AG10803 (cell line): Measurements from ENCODE around the gene AMFR.

ENCODE experiments used
- DNase-seq: peaks from one replicate; pipeline ENCODE4 v3.0.0; 2010; ENCODE audit warnings: low read depth
- H3K4me3 ChIP-seq: 2 replicates; pipeline ENCODE4 v1.5.1; 2011; ENCODE audit warnings: mild to moderate bottlenecking, low read length, control low read depth
- TF ChIP-seq, protein P1 (sequence below): conservative IDR thresholded peaks from 2 replicates; pipeline ENCODE4 v1.5.1; 2011; ENCODE audit warnings: mild to moderate bottlenecking, low read length, control low read depth, inconsistent platforms

Gene AMFR

DNA sequence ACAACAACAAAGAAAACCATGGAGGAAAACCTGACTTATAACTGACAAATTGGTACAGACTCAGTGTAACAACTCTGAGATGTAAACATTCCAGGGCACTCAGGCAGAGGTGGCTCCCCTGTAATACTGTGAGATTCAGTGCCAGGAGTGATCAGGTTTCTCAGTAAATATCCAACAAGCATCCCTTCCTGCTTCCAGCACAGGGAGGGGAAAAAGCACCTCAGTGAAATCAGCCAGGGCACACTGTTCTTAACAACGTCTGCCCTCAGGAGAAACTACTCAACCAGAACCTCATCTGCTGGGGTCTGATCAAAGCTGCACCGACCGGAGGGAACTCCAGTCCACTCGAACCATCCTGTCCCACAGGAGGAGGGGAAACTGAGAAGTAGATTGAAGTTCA lies 52.3 kb downstream of the AMFR start:
- DNase-seq, result no peak
- TF ChIP-seq, protein P1, sequence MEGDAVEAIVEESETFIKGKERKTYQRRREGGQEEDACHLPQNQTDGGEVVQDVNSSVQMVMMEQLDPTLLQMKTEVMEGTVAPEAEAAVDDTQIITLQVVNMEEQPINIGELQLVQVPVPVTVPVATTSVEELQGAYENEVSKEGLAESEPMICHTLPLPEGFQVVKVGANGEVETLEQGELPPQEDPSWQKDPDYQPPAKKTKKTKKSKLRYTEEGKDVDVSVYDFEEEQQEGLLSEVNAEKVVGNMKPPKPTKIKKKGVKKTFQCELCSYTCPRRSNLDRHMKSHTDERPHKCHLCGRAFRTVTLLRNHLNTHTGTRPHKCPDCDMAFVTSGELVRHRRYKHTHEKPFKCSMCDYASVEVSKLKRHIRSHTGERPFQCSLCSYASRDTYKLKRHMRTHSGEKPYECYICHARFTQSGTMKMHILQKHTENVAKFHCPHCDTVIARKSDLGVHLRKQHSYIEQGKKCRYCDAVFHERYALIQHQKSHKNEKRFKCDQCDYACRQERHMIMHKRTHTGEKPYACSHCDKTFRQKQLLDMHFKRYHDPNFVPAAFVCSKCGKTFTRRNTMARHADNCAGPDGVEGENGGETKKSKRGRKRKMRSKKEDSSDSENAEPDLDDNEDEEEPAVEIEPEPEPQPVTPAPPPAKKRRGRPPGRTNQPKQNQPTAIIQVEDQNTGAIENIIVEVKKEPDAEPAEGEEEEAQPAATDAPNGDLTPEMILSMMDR, result no peak
- H3K4me3 ChIP-seq, result no peak overlapping the region

DNA sequence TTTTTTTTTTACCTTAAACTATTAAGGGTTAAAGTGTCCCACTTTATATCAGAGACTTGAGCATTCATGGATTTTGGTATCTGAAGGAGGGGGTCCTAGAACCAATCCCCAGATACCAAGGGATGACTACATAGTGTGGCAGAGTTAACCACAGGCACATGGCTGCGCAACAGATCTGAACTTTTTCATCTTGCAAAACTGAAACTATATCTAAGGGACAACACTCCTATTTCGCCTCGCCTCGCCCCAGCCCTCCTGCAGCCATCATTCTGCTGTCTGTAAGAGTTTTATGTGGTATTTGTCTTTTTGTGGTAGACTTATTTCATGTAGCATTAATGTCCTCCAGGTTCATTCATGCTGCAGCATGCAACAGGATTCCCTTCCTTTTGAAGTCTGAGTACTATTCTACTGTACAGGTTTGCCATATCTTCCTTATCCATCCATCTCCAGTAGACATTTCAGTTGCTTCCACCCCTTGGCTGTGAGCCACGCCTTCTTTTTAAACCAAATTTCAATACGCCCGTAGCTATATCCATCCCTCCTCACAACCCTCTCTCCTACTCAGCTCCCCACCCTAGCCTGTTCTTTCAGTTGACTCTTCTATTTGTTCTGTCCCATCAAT lies 53.2 kb downstream of the AMFR start:
- H3K4me3 ChIP-seq, result no peak overlapping the region
- DNase-seq, result no peak
- TF ChIP-seq, protein P1, result no peak

DNA sequence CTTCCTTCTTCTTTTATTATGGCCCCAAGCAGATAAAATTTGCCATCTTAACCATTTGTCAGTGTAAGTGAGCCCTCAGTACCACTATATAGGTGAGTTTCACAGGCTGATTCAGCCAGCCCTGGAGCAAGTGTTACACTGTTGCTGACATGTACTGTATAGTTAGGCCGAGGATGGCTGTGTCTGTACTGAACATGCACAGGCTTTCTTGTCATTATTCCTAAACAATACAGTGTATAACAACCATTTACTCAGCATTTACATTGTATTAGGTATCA lies 53.7 kb downstream of the AMFR start:
- DNase-seq, result no peak
- no peak overlapping the region for H3K4me3 ChIP-seq
- TF ChIP-seq, protein P1, result no peak

DNA sequence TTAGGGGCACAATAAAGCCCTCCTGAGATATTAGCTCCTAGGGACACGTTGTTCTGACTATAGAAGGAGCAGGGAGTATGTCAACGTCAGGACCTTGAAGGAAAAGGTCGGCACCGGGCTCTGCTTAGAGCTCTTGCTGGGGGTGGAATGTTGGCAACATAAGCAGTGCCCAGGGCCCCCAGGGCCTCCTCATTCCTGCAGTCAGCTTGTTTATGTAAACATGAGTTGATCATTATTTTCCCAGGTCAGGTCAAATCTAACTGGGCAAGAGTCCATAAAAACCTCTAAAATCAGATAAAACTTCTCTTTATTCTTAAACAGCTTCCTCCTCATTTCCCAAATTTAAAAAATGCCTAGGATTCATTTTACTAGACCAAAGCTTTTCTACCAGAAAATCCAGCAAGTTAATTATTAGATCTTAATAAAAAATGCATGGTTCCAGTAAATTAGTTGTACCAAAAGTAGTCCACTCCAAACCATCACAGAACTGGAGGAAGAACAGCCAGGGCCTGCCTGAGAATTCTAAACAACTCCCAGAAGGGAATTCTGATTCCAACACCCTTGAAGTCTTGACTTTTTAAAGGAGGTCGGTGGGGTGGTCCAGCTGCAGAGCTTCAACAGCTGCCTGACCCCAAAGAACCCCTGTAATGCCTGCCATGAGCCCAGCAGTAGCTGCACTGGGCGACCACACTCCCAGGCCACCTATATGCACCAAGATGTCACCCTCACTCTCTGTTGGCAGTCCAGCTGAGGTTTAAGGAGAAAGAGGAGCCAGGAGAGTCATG lies 54.3 kb downstream of the AMFR start:
- no peak overlapping the region for H3K4me3 ChIP-seq
- TF ChIP-seq, protein P1, result no peak
- peak; percentile 6 for DNase-seq

DNA sequence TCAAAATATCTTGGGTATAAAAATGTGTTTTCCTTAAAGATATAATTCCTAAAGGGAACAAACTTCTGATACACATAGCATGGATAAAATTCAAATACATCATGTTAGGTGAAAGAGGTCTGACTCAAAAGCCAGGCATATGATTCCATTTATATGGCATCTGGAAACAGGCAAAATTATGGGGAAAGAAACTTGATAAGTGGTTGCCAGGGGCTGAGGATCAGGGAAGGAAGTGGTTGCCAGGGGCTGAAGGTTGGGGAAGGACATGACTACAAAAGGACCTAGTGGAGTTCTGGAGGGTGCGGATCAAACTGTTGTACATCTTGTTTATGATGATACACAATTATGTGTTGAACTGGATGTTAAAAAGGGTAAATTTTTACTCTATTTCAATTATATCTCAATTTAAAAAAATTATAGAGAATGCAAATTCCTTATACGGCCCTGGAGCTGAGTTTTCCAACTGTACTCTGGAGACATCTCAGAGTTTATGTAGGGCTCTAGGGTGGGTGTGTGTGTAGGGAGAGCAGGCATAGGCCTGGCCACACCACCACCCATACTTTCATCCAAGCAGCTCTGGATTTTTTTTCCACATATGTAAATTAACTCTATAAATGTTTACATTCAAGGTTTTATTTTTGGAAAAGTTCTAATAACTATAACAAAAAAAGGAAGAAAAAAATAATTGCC lies 55.0 kb downstream of the AMFR start:
- H3K4me3 ChIP-seq, result no peak overlapping the region
- TF ChIP-seq, protein P1, result no peak
- peak; percentile 28 for DNase-seq

DNA sequence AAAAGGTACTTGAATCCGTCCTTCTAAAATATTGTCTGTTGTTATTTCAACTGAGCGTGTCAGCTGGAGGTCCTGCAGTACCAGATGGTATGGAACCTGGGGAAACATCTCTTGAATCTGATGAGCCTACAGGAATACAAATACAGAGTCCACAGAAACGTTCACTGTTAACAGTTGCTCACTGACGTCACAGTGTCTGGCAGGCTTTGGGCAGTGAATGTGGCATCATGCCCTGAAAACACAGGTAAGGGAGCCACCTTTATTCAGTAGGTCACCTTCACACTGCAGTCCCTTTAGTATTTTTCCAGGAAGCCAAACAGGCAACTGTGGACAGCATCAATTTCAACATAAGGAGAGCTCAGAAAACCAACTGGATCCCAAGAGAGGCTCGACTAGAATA lies 56.1 kb downstream of the AMFR start:
- TF ChIP-seq, protein P1, result no peak
- DNase-seq, result no peak
- no peak overlapping the region for H3K4me3 ChIP-seq

DNA sequence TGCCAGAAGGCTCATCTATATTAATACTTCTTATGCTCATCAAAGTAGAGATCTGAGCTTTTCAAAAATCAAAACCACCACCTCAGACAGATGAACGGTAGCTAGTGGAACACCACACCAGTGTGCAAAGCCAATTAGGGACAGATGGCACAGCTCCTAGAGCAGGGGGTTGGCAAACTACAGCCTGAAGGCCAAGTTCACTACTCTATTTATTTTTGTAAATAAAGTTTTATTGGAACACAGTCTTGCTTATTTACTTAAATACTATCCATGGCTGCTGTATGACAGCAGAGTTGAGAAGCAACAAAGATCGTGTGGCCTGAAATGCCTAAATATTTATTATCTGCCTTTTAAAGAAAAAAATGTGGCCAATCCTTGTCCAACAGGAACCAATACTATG lies 56.8 kb downstream of the AMFR start:
- no peak overlapping the region for H3K4me3 ChIP-seq
- TF ChIP-seq, protein P1, result no peak
- DNase-seq, result no peak
